SHP77 treated with DMSO at 0.1 percent for 48 hours (cell line): Measurements from ENCODE around the gene IQCN.
A peak's percentile ranks its signal among the peaks of the same experiment; 100 is the strongest.

ENCODE experiments used
- DNase-seq: peaks from one replicate; lab custom pipeline; 2025; lab: John Stamatoyannopoulos, UW

IQCN gene

GRCh38 chr19:18231775-18232174 lies 42.5 kb downstream of the IQCN start:
- DNase-seq = no peak

- DNase-seq = no peak
These were observed 43.1 kb downstream of the IQCN start for GRCh38 chr19:18230941-18231734.

GRCh38 chr19:18229915-18230314 lies 44.3 kb downstream of the IQCN start:
- no peak for DNase-seq

GRCh38 chr19:18229474-18229873 lies 44.8 kb downstream of the IQCN start:
- DNase-seq = no peak

- no peak for DNase-seq
These were observed 46.4 kb downstream of the IQCN start for GRCh38 chr19:18227781-18228271.

GRCh38 chr19:18226956-18227780 lies 47.1 kb downstream of the IQCN start:
- no peak for DNase-seq

GRCh38 chr19:18225702-18226468 lies 48.4 kb downstream of the IQCN start, which contains the start of gene PDE4C:
Gene PDE4C, minus strand, starts transcription at chr19:18226438. Its CDS starts 23 bp downstream, at chr19:18226415.
- DNase-seq = no peak

- DNase-seq = no peak
These were observed 48.9 kb downstream of the IQCN start for GRCh38 chr19:18225355-18225701.

- peak; percentile 52 for DNase-seq
These were observed 49.5 kb downstream of the IQCN start for GRCh38 chr19:18224525-18225354.

GRCh38 chr19:18223860-18224524 lies 50.3 kb downstream of the IQCN start:
- DNase-seq = no peak

GRCh38 chr19:18221815-18222725 lies 52.2 kb downstream of the IQCN start:
- DNase-seq = no peak

- no peak for DNase-seq
These were observed 53.5 kb downstream of the IQCN start for GRCh38 chr19:18220632-18221275.

- no peak for DNase-seq
These were observed 54.2 kb downstream of the IQCN start for GRCh38 chr19:18219911-18220631.

GRCh38 chr19:18218600-18218999 lies 55.7 kb downstream of the IQCN start:
- DNase-seq = no peak

- no peak for DNase-seq
These were observed 56.1 kb downstream of the IQCN start for GRCh38 chr19:18218159-18218558.

GRCh38 chr19:18216789-18217188 lies 57.5 kb downstream of the IQCN start:
- DNase-seq = no peak

- DNase-seq = no peak
These were observed 59.3 kb downstream of the IQCN start for GRCh38 chr19:18214779-18215433.

- DNase-seq = no peak
These were observed 62.6 kb downstream of the IQCN start for GRCh38 chr19:18211683-18212082.
